NT2/D1 (cell line): ENCODE data around the gene RDH11.
"Not testable (repeated sequence)": the region's sequence is repeated elsewhere in the genome, so short reads cannot be mapped to it uniquely, and the experiment has no call there.

Experiments used
- DNase-seq: peaks from one replicate; pipeline ENCODE4 v3.0.0-alpha.2; 2011; ENCODE audit warnings: low read depth, low spot score
- H3K27me3 ChIP-seq: 2 replicates; pipeline ENCODE4 v1.6.0; 2011; ENCODE audit warnings: mild to moderate bottlenecking; ENCODE audit not compliant: insufficient read length, insufficient read depth
- H3K36me3 ChIP-seq: 2 replicates; pipeline ENCODE4 v1.6.1; 2011; ENCODE audit warnings: mild to moderate bottlenecking, low read length, mixed read lengths; ENCODE audit not compliant: insufficient read depth, insufficient read length
- H3K4me1 ChIP-seq: 2 replicates; pipeline ENCODE4 v1.5.1; 2011; ENCODE audit not compliant: insufficient read depth, insufficient read length
- H3K4me3 ChIP-seq: 2 replicates; pipeline ENCODE4 v1.5.1; 2011; ENCODE audit warnings: low read depth; ENCODE audit not compliant: insufficient read length
- H3K9ac ChIP-seq: 2 replicates; pipeline ENCODE4 v1.6.0; 2011; ENCODE audit warnings: low read depth; ENCODE audit not compliant: insufficient read length
- H3K9me3 ChIP-seq: 2 replicates; pipeline ENCODE4 v1.5.1; 2011; ENCODE audit warnings: mild to moderate bottlenecking, low read length; ENCODE audit not compliant: insufficient read depth
- SUZ12 ChIP-seq: IDR thresholded peaks from 2 replicates; pipeline ENCODE4 v1.6.1; 2011; ENCODE audit not compliant: insufficient read length, insufficient read depth; ENCODE audit errors: extremely low read depth
- YY1 ChIP-seq: IDR thresholded peaks from 2 replicates; pipeline ENCODE4 v1.6.1; 2011; ENCODE audit not compliant: insufficient read length, insufficient read depth
- ZNF274 ChIP-seq: IDR thresholded peaks from 2 replicates; pipeline ENCODE4 v1.6.1; 2011; ENCODE audit warnings: mild to moderate bottlenecking, low read depth, low read length

Gene RDH11

DNA sequence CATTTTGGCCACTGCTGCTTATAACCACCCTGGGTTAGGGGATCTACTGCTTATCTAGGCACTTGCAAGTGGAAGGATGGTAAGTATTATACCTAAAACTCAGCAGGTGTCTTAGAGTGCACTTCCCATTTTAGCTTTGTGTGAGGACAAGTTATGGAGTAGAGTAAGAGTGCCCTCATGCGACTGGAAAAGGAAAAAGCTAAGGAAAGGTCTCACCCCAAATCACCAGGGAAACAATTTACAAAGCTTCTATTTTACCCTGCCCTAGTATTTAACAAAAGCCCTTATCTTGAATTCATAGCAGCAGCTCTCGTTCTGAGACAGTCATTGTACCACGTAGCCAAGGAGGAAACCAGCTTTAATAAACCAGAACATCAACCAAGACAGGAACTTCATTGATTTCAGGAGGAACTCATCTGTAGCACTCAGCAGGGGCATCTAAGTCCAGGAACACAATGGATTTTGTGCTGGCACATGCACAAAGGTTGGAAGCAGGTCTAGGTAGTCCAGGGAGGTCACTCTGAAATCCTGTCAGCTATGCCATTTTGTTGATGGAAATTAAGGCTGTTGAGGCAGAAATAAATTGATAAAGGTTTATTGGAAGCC lies 9.0 kb upstream of the RDH11 start:
- Histone ChIP-seq H3K9me3 (peaks cover 21% of the 10 kb centered on the region), H3K36me3 (no peaks in the 10 kb centered on the region), H3K4me3 (no peak overlapping the region), H3K4me1 (no peaks in the 10 kb centered on the region), H3K27me3 (no peaks in the 10 kb centered on the region), H3K9ac (no peak overlapping the region)
- TF ChIP-seq SUZ12: no peak
- TF ChIP-seq ZNF274: no peak
- TF ChIP-seq YY1: no peak
- peak; percentile 48 for DNase-seq

DNA sequence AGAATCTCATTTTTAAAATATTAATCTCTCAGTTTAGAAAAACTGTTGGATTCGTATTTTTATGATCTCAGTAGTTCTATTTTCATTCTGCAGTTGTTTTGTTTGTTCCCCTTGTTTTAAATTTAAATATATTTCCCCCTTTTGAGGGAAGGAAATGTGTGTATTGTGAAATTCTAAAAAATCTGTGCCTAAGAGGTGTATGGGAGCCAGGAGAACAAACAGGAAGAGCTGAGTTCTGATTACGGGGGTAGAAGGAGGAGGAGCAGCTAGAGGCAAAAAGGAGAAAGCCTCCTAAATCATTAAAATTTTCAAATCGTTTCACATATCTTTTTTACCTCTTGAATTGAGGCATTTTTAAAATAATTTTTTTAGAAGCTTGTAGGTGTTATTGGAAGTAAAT lies 8.4 kb upstream of the RDH11 start:
- Histone ChIP-seq H3K4me1 (no peaks in the 10 kb centered on the region), H3K27me3 (no peaks in the 10 kb centered on the region), H3K4me3 (no peak overlapping the region), H3K9ac (no peak overlapping the region), H3K9me3 (peaks cover 15% of the 10 kb centered on the region), H3K36me3 (no peaks in the 10 kb centered on the region)
- TF ChIP-seq SUZ12: no peak
- no peak for TF ChIP-seq ZNF274
- no peak for TF ChIP-seq YY1
- DNase-seq: no peak

GRCh38 chr14:67701492-67701891 lies 5.9 kb upstream of the RDH11 start, which contains the start of gene RDH12:
Gene RDH12, plus strand, starts transcription at chr14:67701886. Its CDS starts 20,757 bp downstream, at chr14:67722643.
- not testable (repeated sequence) for H3K36me3 ChIP-seq, H3K4me1 ChIP-seq, H3K9ac ChIP-seq, H3K9me3 ChIP-seq, H3K4me3 ChIP-seq, H3K27me3 ChIP-seq, DNase-seq

- H3K27me3 ChIP-seq: peaks cover 3% of the 10 kb centered on the region
- TF ChIP-seq SUZ12: no peak
- no peak for TF ChIP-seq ZNF274
- no peak for TF ChIP-seq YY1
- DNase-seq: no peak
- H3K4me3 ChIP-seq: no peak overlapping the region
- peaks cover 2% of the 10 kb centered on the region for H3K4me1 ChIP-seq
- no peak overlapping the region for H3K9ac ChIP-seq
- no peaks in the 10 kb centered on the region for H3K9me3 ChIP-seq
- peaks cover 9% of the 10 kb centered on the region for H3K36me3 ChIP-seq
These were observed 2.6 kb upstream of the RDH11 start for GRCh38 chr14:67698179-67698578.

DNA sequence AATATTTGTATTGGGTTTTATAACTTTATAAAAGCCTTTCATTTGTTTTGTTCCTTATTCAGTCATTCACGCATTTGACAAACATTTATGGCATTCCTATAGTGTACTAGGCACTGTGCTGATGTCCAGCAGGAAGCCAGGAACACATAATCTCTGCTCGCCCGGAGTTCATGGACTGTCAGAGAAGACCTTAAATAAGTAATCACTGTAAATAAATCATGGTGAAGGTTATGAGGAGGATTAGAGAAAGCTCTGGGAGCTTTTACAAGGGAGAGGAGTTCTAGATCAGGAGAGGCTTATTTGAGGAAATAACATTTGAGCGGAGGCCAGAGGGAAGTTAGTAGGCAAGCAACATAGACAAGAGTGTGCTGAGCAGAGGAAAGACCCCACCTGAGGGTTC lies 1.4 kb upstream of the RDH11 start:
- TF ChIP-seq YY1 (no peak), SUZ12 (no peak), ZNF274 (no peak)
- Histone ChIP-seq H3K27me3 (peaks cover 3% of the 10 kb centered on the region), H3K4me3 (no peak overlapping the region), H3K4me1 (peaks cover 2% of the 10 kb centered on the region), H3K9ac (no peak overlapping the region), H3K36me3 (peaks cover 21% of the 10 kb centered on the region), H3K9me3 (no peaks in the 10 kb centered on the region)
- no peak for DNase-seq

- Histone ChIP-seq H3K27me3 (peaks cover 3% of the 10 kb centered on the region), H3K4me1 (peaks cover 2% of the 10 kb centered on the region), H3K4me3 (peak overlapping the region; percentile 98), H3K9me3 (no peaks in the 10 kb centered on the region), H3K9ac (peak overlapping the region; percentile 90), H3K36me3 (peaks cover 42% of the 10 kb centered on the region)
- TF ChIP-seq YY1 (no peak), SUZ12 (no peak), ZNF274 (no peak)
- DNase-seq: peak; percentile 47
These were observed 672 bp downstream of the RDH11 start for GRCh38 chr14:67694791-67695393.

GRCh38 chr14:67690011-67690410 lies 5.6 kb downstream of the RDH11 start:
- no peak for DNase-seq
- no peaks in the 10 kb centered on the region for H3K9me3 ChIP-seq
- peaks cover 2% of the 10 kb centered on the region for H3K4me1 ChIP-seq
- H3K36me3 ChIP-seq: peaks cover 83% of the 10 kb centered on the region
- no peak overlapping the region for H3K4me3 ChIP-seq
- TF ChIP-seq SUZ12: no peak
- no peak for TF ChIP-seq YY1
- TF ChIP-seq ZNF274: no peak
- H3K9ac ChIP-seq: no peak overlapping the region
- no peaks in the 10 kb centered on the region for H3K27me3 ChIP-seq
